NCI-H82 (cell line): Measurements from ENCODE around the gene SPEG.

ENCODE experiments used
- DNase-seq: peaks from one replicate; lab custom pipeline; 2025; lab: John Stamatoyannopoulos, UW

The SPEG gene

DNA sequence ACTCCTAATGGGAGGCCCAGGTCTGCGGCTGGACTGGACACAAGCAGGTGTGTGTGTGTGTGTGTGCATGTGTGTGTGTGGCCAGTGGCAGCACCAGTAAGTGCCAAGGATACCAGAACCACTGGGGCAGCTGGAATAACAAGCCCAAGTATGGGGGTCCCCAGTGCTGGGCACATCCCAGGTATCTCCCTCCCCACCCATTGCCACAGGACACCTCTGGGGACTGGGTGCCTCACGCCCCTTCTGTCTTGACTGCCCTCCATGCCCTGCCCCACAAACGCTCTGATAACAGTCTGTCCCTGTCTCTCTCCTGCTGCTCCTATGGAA lies 9.0 kb downstream of the SPEG start:
- no peak for DNase-seq

DNA sequence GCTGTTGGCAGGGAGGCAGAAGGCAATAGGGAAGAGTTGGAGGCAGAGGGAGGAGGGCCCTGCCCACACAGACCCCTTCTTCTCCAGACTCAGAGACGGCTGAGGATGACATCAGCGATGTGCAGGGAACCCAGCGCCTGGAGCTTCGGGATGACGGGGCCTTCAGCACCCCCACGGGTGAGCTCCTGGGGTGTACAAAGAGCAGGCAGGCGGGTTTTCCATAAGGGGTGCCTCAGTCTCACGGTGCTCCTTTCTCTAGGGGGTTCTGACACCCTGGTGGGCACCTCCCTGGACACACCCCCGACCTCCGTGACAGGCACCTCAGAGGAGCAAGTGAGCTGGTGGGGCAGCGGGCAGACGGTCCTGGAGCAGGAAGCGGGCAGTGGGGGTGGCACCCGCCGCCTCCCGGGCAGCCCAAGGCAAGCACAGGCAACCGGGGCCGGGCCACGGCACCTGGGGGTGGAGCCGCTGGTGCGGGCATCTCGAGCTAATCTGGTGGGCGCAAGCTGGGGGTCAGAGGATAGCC lies 10.0 kb downstream of the SPEG start:
- DNase-seq: peak; percentile 47

DNA sequence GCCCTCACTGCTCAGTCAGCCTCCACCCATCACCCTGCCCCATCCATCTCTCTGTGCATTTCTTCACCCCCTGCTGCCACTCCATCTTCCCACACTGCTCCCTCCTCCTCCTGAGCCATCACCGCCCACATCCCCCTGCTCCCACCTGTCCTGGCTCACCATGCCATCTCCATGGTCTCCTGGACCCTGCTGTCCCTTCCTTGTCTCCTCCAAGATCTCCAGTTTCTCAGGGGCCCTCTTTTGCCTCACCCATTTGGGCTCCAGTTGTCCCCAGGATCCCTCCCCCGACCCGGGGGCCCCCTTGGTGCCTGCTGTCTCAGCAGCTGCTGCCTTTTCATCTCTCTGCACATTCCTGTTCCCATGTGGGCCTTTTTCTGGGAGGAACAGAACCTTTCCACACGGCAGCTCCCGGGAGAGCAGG lies 10.6 kb downstream of the SPEG start:
- peak; percentile 31 for DNase-seq

DNA sequence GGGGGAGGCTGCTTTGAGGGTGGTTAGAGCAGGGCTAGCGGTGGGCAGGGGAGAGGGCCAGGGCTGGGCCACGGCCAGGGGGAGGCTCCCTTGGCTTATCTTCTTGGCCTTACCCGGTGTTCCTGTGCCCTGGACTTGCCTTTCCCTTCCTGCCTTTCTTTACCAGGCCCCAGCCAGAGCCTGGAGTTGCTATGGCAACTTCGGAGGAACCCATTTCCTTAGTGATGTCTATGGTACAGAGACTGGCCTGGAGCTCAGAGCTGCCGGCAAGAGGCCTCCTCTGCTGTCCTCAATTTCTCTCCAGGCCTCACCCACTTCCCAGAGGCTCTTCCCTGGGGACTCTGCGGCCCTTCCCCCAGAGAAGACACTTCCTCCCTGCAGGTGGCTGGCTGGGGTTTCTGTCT lies 11.5 kb downstream of the SPEG start:
- peak; percentile 41 for DNase-seq

DNA sequence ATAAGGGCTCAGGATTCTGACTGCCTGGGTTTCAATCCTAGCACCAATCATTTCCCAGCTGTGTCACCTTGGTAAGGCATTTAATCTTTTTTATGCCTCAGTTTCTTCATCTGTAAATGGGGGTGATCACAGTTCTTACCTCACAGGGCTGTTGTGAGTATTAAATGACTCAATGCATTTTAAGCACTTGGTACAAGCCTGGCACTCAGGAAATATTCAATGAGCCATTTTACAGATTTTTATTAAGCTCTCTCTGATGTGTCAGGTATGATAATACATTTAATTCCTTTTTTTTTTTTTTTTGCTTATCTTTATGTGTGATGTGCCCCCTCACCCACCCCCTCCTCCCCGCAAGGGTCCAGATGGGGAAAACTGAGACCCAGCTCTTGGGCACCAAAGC lies 12.0 kb downstream of the SPEG start:
- DNase-seq: no peak

DNA sequence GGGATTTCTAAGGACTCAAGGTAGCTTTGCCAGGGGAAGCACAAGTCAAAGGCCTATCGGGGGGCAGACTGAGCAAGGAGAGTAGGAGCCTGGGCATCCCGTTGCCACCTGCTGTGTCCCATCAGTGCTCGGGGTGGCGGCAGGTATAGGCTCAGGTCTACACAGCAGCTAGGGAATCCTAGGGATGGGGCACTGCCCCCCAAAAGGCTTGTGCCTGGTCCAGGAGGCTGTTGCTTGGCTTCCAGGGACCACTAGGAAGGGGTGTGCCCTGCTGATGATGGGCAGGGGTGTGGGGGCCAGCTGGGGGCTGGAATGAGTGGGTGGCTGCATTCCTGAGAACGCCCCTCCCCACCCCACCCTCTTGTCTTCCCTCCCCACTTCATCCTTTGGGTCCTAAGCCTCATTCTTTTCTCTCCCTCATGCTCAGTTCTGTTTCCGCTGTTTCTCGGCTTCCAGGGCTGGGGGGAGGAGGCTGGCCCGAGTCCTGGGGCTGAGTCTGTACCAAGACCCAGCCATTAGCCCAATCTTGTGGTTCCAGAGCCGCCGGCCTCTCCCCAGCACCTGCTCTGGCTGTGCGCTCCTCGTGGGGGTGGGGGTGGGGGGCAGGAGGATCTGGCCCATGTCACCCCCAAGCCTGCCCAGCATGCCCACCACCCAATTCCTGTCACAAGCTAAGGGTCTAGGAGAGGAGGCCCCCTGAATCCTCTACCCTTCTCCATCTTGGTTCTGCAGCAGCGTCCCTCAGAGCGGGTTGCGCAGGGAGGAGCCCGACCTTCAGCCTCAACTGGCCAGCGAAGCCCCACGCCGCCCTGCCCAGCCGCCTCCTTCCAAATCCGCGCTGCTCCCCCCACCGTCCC lies 12.8 kb downstream of the SPEG start:
- no peak for DNase-seq

DNA sequence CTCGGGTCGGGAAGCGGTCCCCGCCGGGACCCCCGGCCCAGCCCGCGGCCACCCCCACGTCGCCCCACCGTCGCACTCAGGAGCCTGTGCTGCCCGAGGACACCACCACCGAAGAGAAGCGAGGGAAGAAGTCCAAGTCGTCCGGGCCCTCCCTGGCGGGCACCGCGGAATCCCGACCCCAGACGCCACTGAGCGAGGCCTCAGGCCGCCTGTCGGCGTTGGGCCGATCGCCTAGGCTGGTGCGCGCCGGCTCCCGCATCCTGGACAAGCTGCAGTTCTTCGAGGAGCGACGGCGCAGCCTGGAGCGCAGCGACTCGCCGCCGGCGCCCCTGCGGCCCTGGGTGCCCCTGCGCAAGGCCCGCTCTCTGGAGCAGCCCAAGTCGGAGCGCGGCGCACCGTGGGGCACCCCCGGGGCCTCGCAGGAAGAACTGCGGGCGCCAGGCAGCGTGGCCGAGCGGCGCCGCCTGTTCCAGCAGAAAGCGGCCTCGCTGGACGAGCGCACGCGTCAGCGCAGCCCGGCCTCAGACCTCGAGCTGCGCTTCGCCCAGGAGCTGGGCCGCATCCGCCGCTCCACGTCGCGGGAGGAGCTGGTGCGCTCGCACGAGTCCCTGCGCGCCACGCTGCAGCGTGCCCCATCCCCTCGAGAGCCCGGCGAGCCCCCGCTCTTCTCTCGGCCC lies 13.6 kb downstream of the SPEG start:
- DNase-seq: no peak

DNA sequence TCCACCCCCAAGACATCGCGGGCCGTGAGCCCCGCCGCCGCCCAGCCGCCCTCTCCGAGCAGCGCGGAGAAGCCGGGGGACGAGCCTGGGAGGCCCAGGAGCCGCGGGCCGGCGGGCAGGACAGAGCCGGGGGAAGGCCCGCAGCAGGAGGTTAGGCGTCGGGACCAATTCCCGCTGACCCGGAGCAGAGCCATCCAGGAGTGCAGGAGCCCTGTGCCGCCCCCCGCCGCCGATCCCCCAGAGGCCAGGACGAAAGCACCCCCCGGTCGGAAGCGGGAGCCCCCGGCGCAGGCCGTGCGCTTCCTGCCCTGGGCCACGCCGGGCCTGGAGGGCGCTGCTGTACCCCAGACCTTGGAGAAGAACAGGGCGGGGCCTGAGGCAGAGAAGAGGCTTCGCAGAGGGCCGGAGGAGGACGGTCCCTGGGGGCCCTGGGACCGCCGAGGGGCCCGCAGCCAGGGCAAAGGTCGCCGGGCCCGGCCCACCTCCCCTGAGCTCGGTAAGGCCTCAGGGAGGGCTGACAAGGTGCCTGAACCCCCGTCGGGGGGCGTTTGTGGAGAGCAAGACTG lies 14.2 kb downstream of the SPEG start:
- DNase-seq: no peak

DNA sequence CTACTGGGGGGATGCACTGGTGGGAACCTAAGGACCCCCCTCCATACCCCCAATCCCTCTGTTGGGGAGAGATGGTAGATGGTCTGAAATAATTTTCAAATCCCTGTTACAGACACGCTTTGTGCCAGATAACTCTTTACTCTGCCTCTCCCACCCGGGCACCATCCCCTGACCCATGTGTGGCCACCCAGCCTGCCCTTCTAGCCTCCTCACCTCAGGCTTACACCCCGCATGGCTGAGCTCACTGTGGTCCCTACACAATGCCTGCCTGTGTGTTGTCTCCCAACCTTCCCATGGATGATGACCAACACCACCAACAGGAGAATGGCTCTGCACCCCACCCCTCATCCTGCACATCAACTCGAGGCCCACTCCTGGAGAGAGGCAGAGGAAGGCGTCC lies 15.0 kb downstream of the SPEG start:
- no peak for DNase-seq

DNA sequence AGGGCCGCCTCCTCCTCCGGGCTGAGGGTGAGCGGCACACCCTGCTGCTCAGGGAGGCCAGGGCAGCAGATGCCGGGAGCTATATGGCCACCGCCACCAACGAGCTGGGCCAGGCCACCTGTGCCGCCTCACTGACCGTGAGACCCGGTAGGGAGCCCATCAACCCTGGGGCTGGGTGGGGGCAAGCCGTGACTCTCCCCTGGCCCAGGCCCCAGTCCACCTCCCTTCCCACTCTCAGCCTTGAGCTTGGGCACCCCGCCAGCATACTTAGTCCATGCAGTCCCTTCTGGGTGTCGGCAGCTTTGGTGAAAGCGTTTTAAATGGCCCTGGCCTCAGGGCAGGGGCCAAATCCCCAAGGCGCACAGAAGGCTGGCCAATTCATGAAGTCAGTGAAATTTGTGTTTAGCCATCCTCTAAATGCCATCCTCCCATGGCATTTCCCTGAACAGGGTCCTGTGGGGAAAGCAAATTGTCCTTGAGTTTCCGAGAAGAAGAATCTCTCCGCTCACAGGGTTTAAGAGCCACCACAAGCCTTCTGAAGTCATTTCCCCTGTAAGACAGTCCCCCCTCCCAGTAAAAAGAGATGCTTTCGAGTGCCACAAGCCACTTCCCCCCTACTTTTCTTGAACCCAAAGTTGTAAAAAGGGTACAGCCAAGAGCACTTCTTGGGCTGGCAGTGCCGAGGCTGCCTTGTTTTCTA lies 17.2 kb downstream of the SPEG start:
- no peak for DNase-seq

DNA sequence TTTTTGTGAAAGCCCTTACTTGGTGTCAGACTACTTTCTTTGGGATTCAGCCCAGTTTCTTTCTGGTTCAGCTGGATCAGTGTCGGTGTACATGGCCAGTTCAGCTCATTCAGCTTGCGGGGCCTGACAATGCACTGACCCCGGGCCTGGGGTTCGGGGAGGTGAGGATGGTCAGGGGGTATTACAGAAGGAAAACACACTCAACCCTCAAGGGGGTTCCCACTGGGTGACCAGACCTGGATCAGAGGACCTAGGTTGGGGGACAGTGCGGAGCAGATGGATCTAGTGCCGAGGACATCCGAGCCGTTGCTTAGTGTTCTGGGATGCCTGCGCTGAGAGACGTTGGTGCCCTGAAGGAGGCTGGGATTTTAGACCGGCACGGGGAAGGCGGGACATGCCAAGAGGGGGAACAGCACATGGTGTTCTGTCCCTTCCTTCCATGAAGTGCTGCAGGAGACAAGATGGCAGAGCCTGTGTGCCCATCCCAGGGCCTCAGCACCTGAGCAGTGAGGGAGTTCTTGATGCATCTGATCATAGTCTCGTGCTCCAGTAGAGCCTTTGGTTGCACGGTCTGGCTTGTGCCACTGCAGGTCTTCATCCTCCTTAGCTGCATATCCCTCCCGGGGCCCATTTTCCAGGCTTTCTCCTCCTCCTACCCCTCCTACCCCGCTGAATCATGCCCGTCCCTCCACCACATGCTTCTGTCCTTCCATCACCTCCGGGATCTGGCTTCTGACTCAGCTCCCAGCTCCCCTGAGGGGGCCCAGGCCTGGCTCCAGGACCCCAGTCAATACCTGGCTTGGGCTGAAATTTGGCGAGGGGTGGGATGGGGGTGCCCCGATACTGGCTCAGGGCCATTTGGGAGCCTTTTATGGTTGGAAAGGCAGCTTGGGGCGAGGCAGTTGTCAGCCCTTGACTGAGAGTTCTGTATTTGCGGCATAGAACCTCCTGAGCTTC lies 18.0 kb downstream of the SPEG start:
- DNase-seq: no peak

DNA sequence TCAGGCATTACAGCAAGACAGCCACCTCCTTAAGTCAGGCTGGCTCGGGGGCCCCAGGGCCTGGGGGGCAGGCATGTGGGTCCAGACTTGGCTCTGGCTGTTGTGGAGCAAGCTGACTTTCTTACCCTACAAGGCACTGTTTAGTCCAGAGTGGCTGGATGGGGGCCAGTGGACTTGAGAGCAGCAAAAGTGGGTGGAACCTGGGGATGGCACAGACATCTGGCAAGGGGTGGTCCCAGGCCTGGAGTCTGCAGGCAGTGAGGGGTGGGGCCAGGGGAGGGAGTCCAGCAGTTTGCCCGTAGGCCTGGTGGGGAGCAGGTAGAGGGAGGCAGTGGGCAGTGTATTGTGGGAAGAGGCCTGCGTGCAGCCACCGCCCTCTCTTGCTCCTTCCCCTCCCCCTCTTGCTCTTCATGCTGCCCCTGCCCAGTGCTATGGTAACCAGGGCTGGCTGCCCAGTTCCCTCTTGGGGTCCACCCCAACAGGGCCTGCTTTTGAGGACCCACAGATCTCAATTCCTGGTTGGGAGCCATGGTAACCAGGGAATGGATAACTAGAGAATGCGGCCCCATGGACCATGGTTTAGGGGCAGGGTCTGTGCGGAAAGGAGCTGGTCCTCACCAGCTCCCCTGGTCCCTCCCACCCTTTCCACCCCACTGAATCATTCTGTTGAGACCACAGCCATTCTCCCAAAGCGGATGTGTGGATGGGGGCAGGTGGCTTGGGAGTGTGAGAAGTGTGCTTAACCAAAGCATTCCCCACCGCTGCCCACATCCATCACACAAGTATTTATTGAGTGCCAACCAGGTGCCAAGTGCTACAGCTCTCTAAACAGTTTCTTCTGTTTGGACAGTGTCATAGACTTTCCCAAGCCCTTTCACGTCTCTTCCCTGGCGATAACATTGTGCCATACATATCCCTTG lies 19.3 kb downstream of the SPEG start:
- DNase-seq: peak; percentile 85

DNA sequence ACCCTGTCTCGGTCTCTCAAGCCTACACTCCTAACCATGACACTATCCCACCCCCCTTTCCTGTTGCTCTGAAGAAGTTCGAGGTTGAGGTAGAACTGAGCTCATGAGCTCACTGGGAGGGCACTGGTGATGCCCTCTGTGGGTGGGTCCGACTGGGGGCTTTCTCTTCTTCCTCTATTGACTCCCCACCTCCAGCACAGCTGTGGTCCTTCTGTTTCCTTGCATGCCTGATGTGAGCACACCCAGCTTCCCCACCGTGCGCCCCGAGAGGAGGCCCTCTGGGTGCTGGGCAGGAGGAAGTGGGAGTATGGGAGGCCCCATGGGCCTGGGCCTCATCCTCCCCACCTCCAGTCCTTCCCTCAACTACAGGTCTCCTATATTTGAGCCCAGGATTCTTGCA lies 20.9 kb downstream of the SPEG start:
- DNase-seq: no peak

DNA sequence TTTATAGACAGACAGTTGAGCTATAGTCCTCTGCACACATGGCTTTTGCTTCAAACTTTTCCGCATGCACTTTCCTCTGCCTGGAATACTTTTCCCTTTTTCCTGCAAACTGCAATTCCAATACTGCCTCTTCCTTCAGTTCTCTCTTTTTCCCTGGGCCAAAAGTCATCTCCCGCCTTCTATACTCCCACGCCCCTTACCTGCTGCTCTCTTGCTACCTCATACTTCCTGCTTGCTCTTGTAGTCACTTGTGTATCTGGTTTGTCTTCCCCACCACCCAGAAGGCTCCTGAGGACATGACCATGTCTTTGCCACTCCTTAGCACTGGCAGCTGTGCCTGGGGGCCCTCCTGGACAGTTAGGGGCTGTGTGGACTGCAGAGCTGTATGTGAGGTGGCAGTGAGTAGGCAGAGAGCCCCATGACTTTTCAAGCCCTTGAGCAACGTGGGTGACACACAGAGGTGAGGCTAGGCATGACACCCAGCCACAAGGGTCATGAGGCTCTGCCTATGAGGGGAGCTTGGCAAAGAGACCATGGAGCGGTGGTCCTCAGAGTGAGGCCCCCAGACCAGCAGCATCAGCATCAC lies 23.2 kb downstream of the SPEG start:
- peak; percentile 63 for DNase-seq

DNA sequence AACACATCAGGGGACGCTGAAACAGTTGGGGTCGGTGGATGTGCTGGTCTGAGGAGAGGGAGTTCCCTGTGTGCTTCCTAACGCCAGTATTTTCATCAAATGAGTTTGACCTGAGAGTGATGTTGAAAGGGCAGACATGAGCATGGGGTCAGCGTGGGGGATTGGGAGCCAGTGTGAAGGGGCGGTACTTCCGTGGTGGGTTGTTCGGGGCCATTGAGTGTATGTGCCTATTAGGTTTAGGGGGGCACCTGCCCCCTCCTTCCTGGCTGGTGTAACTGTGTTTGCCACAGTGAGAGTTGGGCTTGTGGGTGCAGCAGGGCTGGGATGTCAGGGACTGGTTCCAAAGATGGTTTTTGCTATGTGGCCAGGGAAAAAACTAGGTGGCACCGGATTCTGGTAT lies 24.4 kb downstream of the SPEG start:
- no peak for DNase-seq

DNA sequence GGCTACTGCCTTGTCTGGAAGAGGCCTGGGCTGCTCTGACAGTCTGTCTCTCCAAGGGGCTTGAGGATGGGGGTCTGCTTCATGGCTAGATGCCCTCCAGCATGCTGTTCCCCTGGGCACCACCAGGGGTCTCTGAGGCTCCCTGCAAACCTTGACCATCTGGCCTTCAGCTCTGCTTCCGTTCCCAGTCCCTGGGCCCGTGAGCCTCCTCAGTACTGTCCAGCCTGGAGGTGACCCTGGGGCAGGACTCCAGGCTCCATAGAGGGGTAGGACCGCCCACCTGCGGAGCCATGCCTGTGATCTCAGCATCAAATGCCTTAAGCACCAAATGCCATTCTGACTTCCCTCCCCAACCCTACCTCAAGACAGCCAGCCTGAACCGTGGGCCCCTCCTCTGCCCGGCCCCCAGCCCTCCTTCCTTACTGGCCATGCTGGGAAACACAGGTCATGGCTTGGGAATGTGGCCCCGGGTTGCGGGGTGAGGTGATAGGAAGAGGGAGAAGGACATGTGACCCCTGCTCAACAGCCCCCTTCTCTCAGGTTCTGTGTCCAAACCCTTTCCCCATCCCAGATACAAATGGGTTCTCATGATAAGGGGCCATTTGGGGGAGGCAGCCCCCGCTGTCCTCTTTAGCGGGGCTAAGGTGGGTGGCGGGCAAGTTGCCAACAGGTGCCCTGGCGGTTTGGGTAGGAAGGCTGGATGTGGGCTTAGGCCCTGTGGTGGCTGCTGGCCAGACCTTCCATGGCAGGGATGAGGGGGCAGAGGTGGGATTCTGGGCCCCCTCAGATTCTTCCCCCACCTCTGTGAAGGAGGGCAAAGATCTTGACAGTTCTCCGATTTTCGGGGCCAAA lies 25.0 kb downstream of the SPEG start:
- peak; percentile 91 for DNase-seq

DNA sequence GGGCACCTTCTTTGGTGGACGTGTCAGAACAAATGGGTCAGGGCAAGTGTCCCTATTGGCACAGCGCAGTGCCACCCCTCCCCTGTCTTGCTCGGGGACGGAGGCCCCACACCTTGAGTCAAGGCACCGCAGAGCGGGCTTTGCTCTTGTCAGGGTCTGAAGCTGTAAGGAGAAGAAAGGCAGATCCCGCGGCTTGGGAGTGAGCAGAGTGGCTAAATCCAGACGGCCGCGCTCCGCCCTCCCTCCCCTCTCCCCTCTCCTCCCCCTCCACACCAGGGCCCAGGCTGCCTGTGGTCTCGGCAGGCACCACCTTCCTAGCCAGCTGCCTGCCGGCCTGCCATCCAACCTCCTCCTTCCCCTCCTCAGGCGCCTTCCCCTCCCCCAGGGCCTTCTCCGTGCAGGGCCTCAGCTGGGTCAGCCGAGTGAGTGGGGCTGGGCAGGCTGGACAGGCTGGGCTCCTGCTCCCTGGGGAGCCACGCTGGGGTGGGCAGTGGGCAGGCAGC lies 25.8 kb downstream of the SPEG start:
- DNase-seq: peak; percentile 97

DNA sequence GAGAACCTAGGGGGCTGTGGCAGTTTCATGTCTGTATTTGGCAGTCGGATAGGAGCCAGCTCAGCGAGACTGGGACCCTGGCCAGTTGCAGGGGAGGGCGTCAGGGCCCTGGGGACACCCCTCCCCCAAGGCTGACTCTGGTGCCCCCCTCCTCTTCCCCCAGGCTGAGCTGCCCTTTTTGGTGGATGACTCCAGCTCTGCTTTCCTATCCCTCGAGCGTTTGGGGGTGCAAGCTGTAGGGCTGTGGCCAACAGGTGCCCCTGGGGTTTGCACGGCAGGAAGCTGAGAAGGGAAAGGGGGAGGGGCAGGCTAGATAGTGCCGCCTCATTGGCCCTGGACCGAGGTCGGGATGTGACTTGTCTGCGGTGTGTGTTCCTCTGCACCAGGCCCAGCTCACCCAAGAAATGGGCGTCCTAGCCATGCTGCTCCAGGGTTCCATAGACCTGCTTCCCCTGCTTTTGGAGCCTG lies 26.4 kb downstream of the SPEG start:
- peak; percentile 33 for DNase-seq

DNA sequence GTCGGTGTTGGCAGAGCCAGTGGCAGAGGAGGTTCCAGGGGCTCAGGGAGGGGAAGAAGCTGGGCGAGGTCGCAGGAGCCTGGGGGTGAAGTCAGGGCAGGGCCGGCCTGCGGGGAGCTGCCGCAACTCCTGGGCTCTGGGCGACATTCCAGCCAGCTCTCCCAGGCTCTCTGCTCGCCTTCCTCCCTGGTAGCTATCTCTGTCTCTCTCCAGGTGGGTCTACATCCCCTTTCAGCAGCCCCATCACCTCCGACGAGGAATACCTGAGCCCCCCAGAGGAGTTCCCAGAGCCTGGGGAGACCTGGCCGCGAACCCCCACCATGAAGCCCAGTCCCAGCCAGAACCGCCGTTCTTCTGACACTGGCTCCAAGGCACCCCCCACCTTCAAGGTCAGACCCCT lies 27.0 kb downstream of the SPEG start:
- no peak for DNase-seq
